ENCODE results near the gene PCDH1. TPM values are rescaled to one million over a fixed set of nuclear protein-coding genes. Genes with fewer than 3 reads are reported as not detected.

The PCDH1 gene
- total and polyA plus RNA-seq, 2 of the 13 experiments (the other 11 are each of a cell fraction or from before 2014, with no cell fraction given), result 0.11 to 0.83 TPM

GRCh38 chr5:141849415-141850243 lies 28.6 kb downstream of the PCDH1 start (continued):
- no peak for TF ChIP-seq MEIS1 (CRISPR knock-in tag; IDR thresholded peaks at IDR 0.05; ENCODE audit: borderline replicate concordance)
- TF ChIP-seq HOMEZ (CRISPR knock-in tag; IDR thresholded peaks at IDR 0.05; ENCODE audit: low read depth), result no peak
- no peak for TF ChIP-seq HNRNPUL1 (IDR thresholded peaks at IDR 0.05; ENCODE audit: low read depth, low read length)
- no peak for TF ChIP-seq ZNF720 (CRISPR knock-in tag; IDR thresholded peaks at IDR 0.05)
- no peak; the same call in 1 of the 2 replicates for TF ChIP-seq ATF2 (CRISPR knock-in tag; IDR thresholded peaks at IDR 0.05)
- TF ChIP-seq HMGXB3 (CRISPR knock-in tag; IDR thresholded peaks at IDR 0.05; ENCODE audit: borderline replicate concordance), result no peak
- peak; percentile 87; the same call in 1 of the 2 replicates for TF ChIP-seq ZNF788 (CRISPR knock-in tag; IDR thresholded peaks at IDR 0.05; ENCODE audit: borderline replicate concordance)
- no peak for TF ChIP-seq ZC3H4 (CRISPR knock-in tag; IDR thresholded peaks at IDR 0.05; ENCODE audit: borderline replicate concordance)
- peak; percentile 96 for TF ChIP-seq ZBTB25 (CRISPR knock-in tag; IDR thresholded peaks at IDR 0.05)
- no peak for TF ChIP-seq MYPOP (CRISPR knock-in tag; IDR thresholded peaks at IDR 0.05)
- TF ChIP-seq ZSCAN12 (CRISPR knock-in tag; IDR thresholded peaks at IDR 0.05), result no peak
- no peak for TF ChIP-seq ZNF264 (CRISPR knock-in tag; IDR thresholded peaks at IDR 0.05)
- no peak for TF ChIP-seq ZBTB7A (CRISPR knock-in tag; IDR thresholded peaks at IDR 0.05)
- peak; percentile 7; the same call in 1 of the 2 replicates for TF ChIP-seq KAT8 (CRISPR knock-in tag; IDR thresholded peaks at IDR 0.05)
- no peak for TF ChIP-seq SOX6 (IDR thresholded peaks at IDR 0.05)
- peak; percentile 43; the same call in 1 of the 2 replicates for TF ChIP-seq SOX6 (CRISPR knock-in tag; IDR thresholded peaks at IDR 0.05)
- TF ChIP-seq TFE3 (CRISPR knock-in tag; IDR thresholded peaks at IDR 0.05), result no peak
- TF ChIP-seq DMAP1 (CRISPR knock-in tag; IDR thresholded peaks at IDR 0.05), result no peak
- TF ChIP-seq ZNF17 (CRISPR knock-in tag; IDR thresholded peaks at IDR 0.05), result no peak
